NB4 (cell line): ENCODE measurements around the gene GPC5.

Experiments used
- CTCF ChIP-seq: IDR thresholded peaks from one replicate; pipeline ENCODE4 v1.5.1; 2012; ENCODE audit warnings: low read depth, low read length
- MYC ChIP-seq: IDR thresholded peaks from 2 replicates; pipeline ENCODE4 v1.6.1; 2011; ENCODE audit warnings: low read depth, low read length
- POLR2A ChIP-seq: IDR thresholded peaks from 2 replicates; pipeline ENCODE4 v1.6.1; 2011; ENCODE audit warnings: mild to moderate bottlenecking; ENCODE audit not compliant: insufficient read length; ENCODE audit errors: extremely low read depth

- no peak for TF ChIP-seq CTCF
- no peak for TF ChIP-seq POLR2A
- no peak for TF ChIP-seq MYC
These were observed 1035.5 kb downstream of the GPC5 start for GRCh38 chr13:92433963-92434362.
